Keratinocyte (primary cell): Measurements from ENCODE around the gene TAF7. TPM values are rescaled to one million over a fixed set of nuclear protein-coding genes. Genes with fewer than 3 reads are reported as not detected.
"Not testable (repeated sequence)": the region's sequence is repeated elsewhere in the genome, so short reads cannot be mapped to it uniquely, and the experiment has no call there.

ENCODE experiments used
- DNase-seq: peaks from one replicate; pipeline ENCODE4 v3.0.0-alpha.2; 2011; ENCODE audit warnings: low read depth, missing footprints, low spot score
- FAIRE-seq: peaks from 2 replicates; lab custom pipeline; 2011; peaks lifted over from hg19 to GRCh38; lab: Jason Lieb, UNC
- H2AFZ ChIP-seq: 2 replicates; pipeline ENCODE4 v1.6.0; 2012; ENCODE audit warnings: low read length, control low read depth, inconsistent platforms; ENCODE audit not compliant: control insufficient read depth
- H3K27ac ChIP-seq: 2 replicates; pipeline ENCODE4 v1.5.1; 2011; ENCODE audit warnings: low read length; ENCODE audit not compliant: control insufficient read depth, insufficient read depth
- H3K27me3 ChIP-seq: 3 replicates; pipeline ENCODE4 v1.6.0; 2011; ENCODE audit warnings: low read length; ENCODE audit not compliant: control insufficient read depth, insufficient read depth; ENCODE audit errors: extremely low read depth
- H3K36me3 ChIP-seq, 2 experiments: 2 replicates in 1 of 2; 3 replicates in 1 of 2; pipeline ENCODE4 v1.5.1; 2011; ENCODE audit warnings: low read length in 2 of 2, mild to moderate bottlenecking in 1 of 2; ENCODE audit not compliant: control insufficient read depth in 2 of 2, insufficient read depth in 2 of 2; ENCODE audit errors: extremely low read depth in 1 of 2
- H3K4me1 ChIP-seq: 3 replicates; pipeline ENCODE4 v1.5.1; 2011; ENCODE audit warnings: low read length; ENCODE audit not compliant: control insufficient read depth, insufficient read depth; ENCODE audit errors: extremely low read depth
- H3K4me2 ChIP-seq: 3 replicates; pipeline ENCODE4 v1.6.0; 2011; ENCODE audit warnings: low read depth, low read length; ENCODE audit not compliant: control insufficient read depth, insufficient read depth; ENCODE audit errors: extremely low read depth
- H3K4me3 ChIP-seq, 3 experiments: fragments of 200-600 bp in 1 of 3; sonication (generic) in 1 of 3; 2 replicates in 2 of 3; 3 replicates in 1 of 3; pipeline ENCODE4 v1.5.1; 2011 to 2016; ENCODE audit warnings: low read length in 3 of 3, mild to moderate bottlenecking in 3 of 3, control low read depth in 2 of 3, inconsistent platforms in 1 of 3, low read depth in 1 of 3, mixed read lengths in 1 of 3, mixed run types in 1 of 3, moderate library complexity in 1 of 3; ENCODE audit not compliant: control insufficient read depth in 2 of 3, insufficient read depth in 2 of 3; ENCODE audit errors: extremely low read depth in 1 of 3
- H3K79me2 ChIP-seq: 2 replicates; pipeline ENCODE4 v1.6.0; 2012; ENCODE audit warnings: low read length; ENCODE audit not compliant: control insufficient read depth, insufficient read depth
- H3K9ac ChIP-seq: 3 replicates; pipeline ENCODE4 v1.6.0; 2011; ENCODE audit warnings: low read length; ENCODE audit not compliant: control insufficient read depth, insufficient read depth; ENCODE audit errors: extremely low read depth
- H3K9me1 ChIP-seq: 3 replicates; pipeline ENCODE4 v1.6.0; 2011; ENCODE audit warnings: low read length; ENCODE audit not compliant: control insufficient read depth, insufficient read depth; ENCODE audit errors: extremely low read depth
- H3K9me3 ChIP-seq: 2 replicates; pipeline ENCODE4 v1.5.1; 2012; ENCODE audit warnings: low read depth, low read length; ENCODE audit not compliant: control insufficient read depth
- H4K20me1 ChIP-seq: 3 replicates; pipeline ENCODE4 v1.6.0; 2011; ENCODE audit warnings: low read length; ENCODE audit not compliant: control insufficient read depth, insufficient read depth; ENCODE audit errors: extremely low read depth
- CTCF ChIP-seq, 3 experiments: IDR thresholded peaks in 1 of 3; conservative IDR thresholded peaks in 1 of 3; optimal IDR thresholded peaks in 1 of 3; 2 replicates in 2 of 3; 3 replicates in 1 of 3; pipeline versions ENCODE3 to v1.5.1; 2011; ENCODE audit warnings: low read length in 3 of 3, mild to moderate bottlenecking in 3 of 3, moderate library complexity in 2 of 3, control low read depth in 1 of 3, inconsistent platforms in 1 of 3; ENCODE audit not compliant: insufficient read depth in 2 of 3; ENCODE audit errors: extremely low read depth in 1 of 3
- EZH2 ChIP-seq: IDR thresholded peaks from one replicate; pipeline ENCODE4 v1.6.1; 2012; ENCODE audit warnings: inconsistent platforms, mild to moderate bottlenecking, low read length, moderate library complexity
- dilution Hi-C: fragments of 300-500 bp; cut with MboI; formaldehyde crosslinking; loops from one replicate; pipeline ENCODE4 v1.7.0; 2020; ENCODE audit warnings: low sequenced_read_pairs; ENCODE audit not compliant: extremely low pct_ligation_motif_present
- polyA plus RNA-seq, 5 experiments: library from polyadenylated mRNA; depleted of rRNA in 3 of 5; stranded (reverse) in 3 of 5; stranded (forward) in 1 of 5; unstranded in 1 of 5; fragments of >200 nt; gene quantifications; 1 replicate in 1 of 5; 2 replicates in 3 of 5; 3 replicates in 1 of 5; pipeline versions ENCODE4 v1.2.1 to v1.2.3, GENCODE V29; 2011 to 2012; ENCODE audit warnings: missing spikeins in 2 of 5, low read depth in 1 of 5, low replicate concordance in 1 of 5

The TAF7 gene
- polyA plus RNA-seq, 1 donor (not counting 4 experiments of a cell fraction or from before 2014, with no cell fraction given), result 58.9 TPM

DNA sequence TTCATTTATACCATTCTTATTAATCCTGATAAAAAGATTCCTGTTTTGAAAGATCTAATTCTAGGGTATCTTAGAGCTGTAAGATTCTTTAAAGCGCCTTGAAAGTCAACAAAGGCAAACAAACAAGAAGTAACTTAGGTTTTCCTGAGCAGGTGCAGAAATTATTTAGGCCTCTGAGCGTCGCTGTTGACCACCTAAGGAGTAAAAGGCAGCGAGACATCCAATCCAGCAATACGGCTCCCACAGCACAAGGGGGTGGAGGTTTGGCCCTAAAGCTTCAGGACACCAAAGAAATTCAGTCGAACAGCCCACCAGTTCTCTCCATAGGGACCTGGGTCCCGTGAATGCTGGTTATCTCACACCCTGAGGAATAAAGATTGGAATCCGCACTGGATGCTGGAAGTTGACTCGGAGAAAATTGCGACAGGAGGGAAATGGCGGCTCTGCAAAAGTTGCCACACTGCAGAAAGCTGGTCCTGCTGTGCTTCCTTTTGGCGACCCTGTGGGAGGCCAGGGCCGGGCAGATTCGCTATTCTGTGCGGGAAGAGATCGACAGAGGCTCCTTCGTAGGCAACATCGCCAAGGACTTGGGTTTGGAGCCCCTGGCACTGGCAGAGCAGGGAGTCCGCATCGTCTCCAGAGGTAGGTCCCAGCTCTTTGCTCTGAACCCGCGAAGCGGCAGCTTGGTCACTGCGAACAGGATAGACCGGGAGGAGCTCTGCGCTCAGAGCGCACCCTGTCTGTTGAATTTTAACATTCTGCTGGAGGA lies 18.1 kb upstream of the TAF7 start, which contains the start of gene PCDHGA2:
TSS of gene PCDHGA2 (plus strand) at position 223 of the 769 bp plus-strand sequence.
- H3K9ac ChIP-seq, result no peak within 1 kb of the TSS
- peak within 1 kb of the TSS; percentile 31 for H2AFZ ChIP-seq
- TF ChIP-seq EZH2 (no peak), CTCF (optimal IDR thresholded peaks at IDR 0.05 in 1 of 3, IDR thresholded peaks at IDR 0.05 in 1 of 3, conservative IDR thresholded peaks at IDR 0.05 in 1 of 3; ENCODE audit: extremely low read depth in 1 of 3, insufficient read depth in 2 of 3, low read length in 3 of 3) (peak; percentile 33 to 38 (median 37))
- no peak within 1 kb of the TSS for H3K27ac ChIP-seq
- FAIRE-seq (no peak), DNase-seq (no peak)
- no peaks in the 10 kb centered on the region for H3K79me2 ChIP-seq
- H4K20me1 ChIP-seq, result no peaks in the 10 kb centered on the region
- peak within 1 kb of the TSS in 2 of 3 experiments; percentile 14 to 18 for H3K4me3 ChIP-seq
- H3K27me3 ChIP-seq, result peaks cover 11% of the 10 kb centered on the region
- no peaks in the 10 kb centered on the region for H3K36me3 ChIP-seq
- H3K9me3 ChIP-seq, result peaks cover 7% of the 10 kb centered on the region
- no peaks in the 10 kb centered on the region for H3K4me1 ChIP-seq
- dilution Hi-C loops, result no loop called here
- H3K9me1 ChIP-seq, result no peaks in the 10 kb centered on the region
- peak within 1 kb of the TSS; percentile 47 for H3K4me2 ChIP-seq

GRCh38 chr5:141332571-141332970 lies 12.0 kb upstream of the TAF7 start:
- H3K4me1 ChIP-seq, H3K36me3 ChIP-seq, H3K9me1 ChIP-seq, H3K27ac ChIP-seq, H3K9me3 ChIP-seq, H3K27me3 ChIP-seq, H3K79me2 ChIP-seq, H2AFZ ChIP-seq, H4K20me1 ChIP-seq, FAIRE-seq, H3K4me3 ChIP-seq, DNase-seq, H3K4me2 ChIP-seq, H3K9ac ChIP-seq, dilution Hi-C loops: not testable (repeated sequence)
